Naive thymus-derived CD4-positive, alpha-beta T cell (primary cell): ENCODE data around the gene LRFN2. TPM values are rescaled to one million over a fixed set of nuclear protein-coding genes. Genes with fewer than 3 reads are reported as not detected.

ENCODE experiments used
- ATAC-seq: fragments of 150-1000 bp; cut with Tn5 transposase; 2 replicates; pipeline ENCODE4 v1.10.0; 2021; ENCODE audit warnings: mild to moderate bottlenecking, moderate library complexity
- CTCF ChIA-PET: fragments of 350-600 bp; sonication (Branson Sonifier 250); formaldehyde crosslinking; loops from one replicate; lab custom pipeline; 2021; ENCODE audit warnings: antibody characterized with exemption; lab: Charles Lee
- POLR2A ChIA-PET: fragments of 350-600 bp; sonication (Branson Sonifier 250); formaldehyde crosslinking; loops from one replicate; lab custom pipeline; 2021; ENCODE audit warnings: antibody characterized with exemption, inconsistent platforms; lab: Charles Lee
- DNase-seq, 9 donors: peaks; one replicate each; pipeline versions ENCODE4 v3.0.0 to v3.0.0-alpha.2; 2020 to 2022; ENCODE audit warnings: mixed read lengths in 1 of 9
- H3K27ac ChIP-seq: one replicate; pipeline ENCODE4 v1.7.0; 2013; ENCODE audit warnings: mild to moderate bottlenecking, low read depth, low read length, moderate library complexity
- H3K27me3 ChIP-seq, 2 donors: one replicate each; pipeline ENCODE4 v1.7.0; 2013; ENCODE audit warnings: low read length in 2 of 2, mild to moderate bottlenecking in 2 of 2, moderate library complexity in 2 of 2; ENCODE audit not compliant: control insufficient read depth in 2 of 2, insufficient read depth in 2 of 2
- H3K36me3 ChIP-seq, 3 experiments: 1 replicate in 2 of 3; 2 replicates in 1 of 3; pipeline ENCODE4 v1.7.0; 2013; ENCODE audit warnings: low read length in 3 of 3, mild to moderate bottlenecking in 3 of 3, moderate library complexity in 1 of 3; ENCODE audit not compliant: insufficient read depth in 3 of 3, control insufficient read depth in 2 of 3
- H3K4me1 ChIP-seq, 2 donors: one replicate each; pipeline ENCODE4 v1.7.0; 2013; ENCODE audit warnings: low read length in 2 of 2, mild to moderate bottlenecking in 2 of 2, moderate library complexity in 1 of 2; ENCODE audit not compliant: control insufficient read depth in 2 of 2, insufficient read depth in 2 of 2
- H3K4me3 ChIP-seq: 2 replicates; pipeline ENCODE4 v1.7.0; 2013; ENCODE audit warnings: mild to moderate bottlenecking, low read length
- H3K9me3 ChIP-seq, 3 experiments: 1 replicate in 2 of 3; 2 replicates in 1 of 3; pipeline ENCODE4 v1.7.0; 2013; ENCODE audit warnings: low read length in 3 of 3; ENCODE audit not compliant: control insufficient read depth in 2 of 3
- H3K27ac Mint-ChIP-seq, 9 donors: one replicate each; pipeline ENCODE4 v1.8.0; 2020 to 2022; ENCODE audit warnings: mixed read lengths in 9 of 9, mild to moderate bottlenecking in 8 of 9, moderate library complexity in 5 of 9, inconsistent platforms in 2 of 9
- H3K27me3 Mint-ChIP-seq, 5 donors: one replicate each; pipeline ENCODE4 v1.8.0; 2021 to 2022; ENCODE audit warnings: mixed read lengths in 5 of 5, mild to moderate bottlenecking in 1 of 5
- H3K36me3 Mint-ChIP-seq, 5 donors: one replicate each; pipeline ENCODE4 v1.8.0; 2020 to 2022; ENCODE audit warnings: mixed read lengths in 5 of 5, mild to moderate bottlenecking in 3 of 5, inconsistent platforms in 1 of 5
- H3K4me1 Mint-ChIP-seq, 7 donors: one replicate each; pipeline ENCODE4 v1.8.0; 2020 to 2022; ENCODE audit warnings: mixed read lengths in 7 of 7, mild to moderate bottlenecking in 3 of 7, inconsistent platforms in 1 of 7
- H3K4me3 Mint-ChIP-seq, 10 donors: one replicate each; pipeline ENCODE4 v1.8.0; 2020 to 2022; ENCODE audit warnings: mild to moderate bottlenecking in 10 of 10, mixed read lengths in 10 of 10, moderate library complexity in 6 of 10, inconsistent platforms in 2 of 10
- H3K9me3 Mint-ChIP-seq, 11 donors: one replicate each; pipeline ENCODE4 v1.8.0; 2020 to 2022; ENCODE audit warnings: mixed read lengths in 11 of 11, mild to moderate bottlenecking in 4 of 11, inconsistent platforms in 1 of 11, moderate library complexity in 1 of 11
- intact Hi-C, 2 donors: fragments of 100-400 bp; cut with micrococcal nuclease; formaldehyde crosslinking; loops; one replicate each; pipeline ENCODE4 v1.15.1; 2023
- polyA plus RNA-seq, 2 donors: library from polyadenylated mRNA; unstranded; fragments of 300-500 nt; fragmentation: Illumina TruSeq; gene quantifications; one replicate each; pipeline ENCODE4 v1.2.3, GENCODE V29; 2021
- total RNA-seq, 6 experiments: library from RNA in 5 of 6; stranded (reverse) in 5 of 6; gene quantifications; 1 replicate in 5 of 6; 2 replicates in 1 of 6; pipeline ENCODE4 v1.2.3 and lab custom pipeline; 2021 to 2026

The LRFN2 gene
- total and polyA plus RNA-seq, 7 experiments from 2014 or later = 0.13 to 4.6 (median 0.43) TPM; not detected in 2

DNA sequence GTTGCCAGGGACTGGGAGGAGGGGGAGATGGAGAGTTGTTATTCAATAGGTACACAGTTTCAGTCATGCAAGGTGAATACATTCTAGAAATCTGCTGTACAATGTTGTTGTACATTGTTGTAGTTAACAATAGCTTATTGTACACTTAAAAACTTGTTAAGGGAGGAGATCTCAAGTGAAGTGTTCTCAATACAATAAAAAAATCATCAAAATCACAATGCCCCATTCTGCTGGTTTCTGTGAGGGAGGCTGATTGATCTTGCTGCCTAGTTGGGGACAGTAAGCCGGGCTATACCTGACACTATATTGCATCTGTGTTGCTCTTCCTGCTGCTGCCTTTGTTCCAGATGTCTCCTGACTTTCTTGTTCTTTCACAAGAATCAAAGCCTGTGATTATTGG, 232.1 kb downstream of the LRFN2 start:
- ChIA-PET CTCF (no interaction called here), POLR2A (no interaction called here)
- intact Hi-C loops = no loop called here
- no peak overlapping the region for H3K4me3 ChIP-seq
- H3K36me3 Mint-ChIP-seq = peaks cover 0 to 4% (median 0%) of the 10 kb centered on the region in 5 donors
- no peaks in the 10 kb centered on the region for H3K9me3 Mint-ChIP-seq
- H3K27ac ChIP-seq = no peak overlapping the region
- H3K36me3 ChIP-seq = no peaks in the 10 kb centered on the region
- H3K27me3 ChIP-seq = no peaks in the 10 kb centered on the region
- H3K4me1 ChIP-seq = no peaks in the 10 kb centered on the region
- peaks cover 0 to 10% (median 6%) of the 10 kb centered on the region in 5 donors for H3K27me3 Mint-ChIP-seq
- peaks cover 0 to 10% (median 0%) of the 10 kb centered on the region in 7 donors for H3K4me1 Mint-ChIP-seq
- H3K27ac Mint-ChIP-seq = no peak overlapping the region
- H3K4me3 Mint-ChIP-seq = no peak overlapping the region
- H3K9me3 ChIP-seq = no peaks in the 10 kb centered on the region
- DNase-seq = no peak
- ATAC-seq = no peak

DNA sequence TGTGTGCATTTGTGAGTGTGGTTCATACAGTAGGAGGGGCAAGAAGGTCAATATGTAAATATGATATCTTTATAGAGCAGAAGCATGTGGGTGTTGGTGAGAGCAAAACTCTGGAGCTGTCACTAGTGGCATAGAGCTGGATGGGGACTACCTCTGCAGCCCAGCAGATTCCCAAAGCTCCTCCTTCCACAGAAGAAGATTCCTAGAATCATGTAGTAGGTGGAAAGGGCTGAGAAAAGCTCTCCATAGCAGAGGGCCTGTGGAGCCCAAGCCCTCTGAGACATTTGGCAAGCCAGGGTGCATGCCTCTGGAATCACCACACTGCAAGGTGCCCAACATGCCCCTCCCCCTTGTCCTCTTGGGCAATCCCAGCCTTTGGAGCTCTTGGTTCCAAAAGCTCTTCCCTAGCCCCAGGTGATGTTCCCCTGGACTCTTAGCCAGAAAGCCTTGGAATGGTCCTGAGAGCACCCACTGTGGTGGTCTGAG, 233.2 kb downstream of the LRFN2 start:
- no peaks in the 10 kb centered on the region for H3K27me3 Mint-ChIP-seq
- no peak overlapping the region for H3K4me3 Mint-ChIP-seq

GRCh38 chr6:40353197-40353966, 233.8 kb downstream of the LRFN2 start:
- POLR2A ChIA-PET = no interaction called here
- Mint-ChIP-seq H3K36me3 (no peaks in the 10 kb centered on the region), H3K4me1 (peaks cover 0 to 10% (median 0%) of the 10 kb centered on the region in 7 donors), H3K27ac (no peak overlapping the region), H3K27me3 (no peaks in the 10 kb centered on the region), H3K4me3 (no peak overlapping the region), H3K9me3 (no peaks in the 10 kb centered on the region)
- Histone ChIP-seq H3K36me3 (no peaks in the 10 kb centered on the region), H3K4me3 (no peak overlapping the region), H3K4me1 (no peaks in the 10 kb centered on the region), H3K9me3 (no peaks in the 10 kb centered on the region), H3K27me3 (no peaks in the 10 kb centered on the region), H3K27ac (no peak overlapping the region)
- CTCF ChIA-PET = no interaction called here
- intact Hi-C loops = no loop called here
- ATAC-seq = no peak
- DNase-seq = no peak

More for the DNA sequence above, 233.2 kb downstream of the LRFN2 start:
- Mint-ChIP-seq H3K4me1 (peaks cover 0 to 10% (median 0%) of the 10 kb centered on the region in 7 donors), H3K36me3 (peaks cover 0 to under 1% (median 0%) of the 10 kb centered on the region in 5 donors), H3K9me3 (no peaks in the 10 kb centered on the region), H3K27ac (no peak overlapping the region)
- ChIA-PET POLR2A (no interaction called here), CTCF (no interaction called here)
- no peak for ATAC-seq
- Histone ChIP-seq H3K4me1 (no peaks in the 10 kb centered on the region), H3K36me3 (no peaks in the 10 kb centered on the region), H3K9me3 (no peaks in the 10 kb centered on the region), H3K4me3 (no peak overlapping the region), H3K27me3 (no peaks in the 10 kb centered on the region), H3K27ac (no peak overlapping the region)
- no peak for DNase-seq
- intact Hi-C loops = no loop called here

GRCh38 chr6:40352527-40353170, 234.5 kb downstream of the LRFN2 start:
- no peak overlapping the region for H3K4me3 ChIP-seq
- ChIA-PET CTCF (no interaction called here), POLR2A (no interaction called here)
- H3K27me3 ChIP-seq = no peaks in the 10 kb centered on the region
- Mint-ChIP-seq H3K27ac (no peak overlapping the region), H3K4me3 (no peak overlapping the region), H3K27me3 (no peaks in the 10 kb centered on the region), H3K9me3 (no peaks in the 10 kb centered on the region), H3K4me1 (peaks cover 0 to 10% (median 0%) of the 10 kb centered on the region in 7 donors), H3K36me3 (no peaks in the 10 kb centered on the region)
- no peak for ATAC-seq
- DNase-seq = no peak
- no peaks in the 10 kb centered on the region for H3K4me1 ChIP-seq
- intact Hi-C loops = no loop called here
- no peak overlapping the region for H3K27ac ChIP-seq
- no peaks in the 10 kb centered on the region for H3K36me3 ChIP-seq
- H3K9me3 ChIP-seq = no peaks in the 10 kb centered on the region

DNA sequence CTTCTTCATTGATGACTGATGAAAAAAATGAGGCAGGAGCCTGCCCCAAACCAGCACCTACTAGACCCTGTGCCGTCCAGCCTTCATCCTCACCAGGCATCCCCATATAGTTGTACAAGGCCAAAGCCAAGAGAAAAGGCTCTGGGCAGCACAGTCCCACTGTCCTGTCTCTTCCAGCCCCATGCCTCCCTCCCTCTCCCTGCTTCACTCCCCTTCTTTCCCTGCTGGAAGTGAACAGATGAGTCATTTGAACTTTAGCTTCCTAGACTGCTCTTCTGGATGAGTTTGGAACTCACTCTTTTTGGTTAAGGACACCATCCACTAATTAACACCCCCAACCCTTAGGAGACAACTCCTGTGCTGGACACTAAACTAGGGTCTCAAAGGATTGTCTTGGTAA, 235.2 kb downstream of the LRFN2 start:
- ChIA-PET CTCF (no interaction called here), POLR2A (no interaction called here)
- Mint-ChIP-seq H3K9me3 (peaks cover 0 to under 1% (median 0%) of the 10 kb centered on the region in 11 donors), H3K27ac (no peak overlapping the region), H3K36me3 (no peaks in the 10 kb centered on the region), H3K4me3 (no peak overlapping the region), H3K27me3 (no peaks in the 10 kb centered on the region), H3K4me1 (peaks cover 0 to 8% (median 0%) of the 10 kb centered on the region in 7 donors)
- Histone ChIP-seq H3K4me3 (no peak overlapping the region), H3K27ac (no peak overlapping the region), H3K9me3 (no peaks in the 10 kb centered on the region), H3K36me3 (no peaks in the 10 kb centered on the region), H3K27me3 (no peaks in the 10 kb centered on the region), H3K4me1 (no peaks in the 10 kb centered on the region)
- ATAC-seq (no peak), DNase-seq (no peak)
- intact Hi-C loops = no loop called here

- Histone ChIP-seq H3K9me3 (no peaks in the 10 kb centered on the region), H3K36me3 (no peaks in the 10 kb centered on the region), H3K4me3 (no peak overlapping the region), H3K27me3 (no peaks in the 10 kb centered on the region), H3K27ac (no peak overlapping the region), H3K4me1 (no peaks in the 10 kb centered on the region)
- Mint-ChIP-seq H3K4me1 (peaks cover 0 to 3% (median 0%) of the 10 kb centered on the region in 7 donors), H3K9me3 (peaks cover 0 to 1% (median 0%) of the 10 kb centered on the region in 11 donors), H3K27me3 (no peaks in the 10 kb centered on the region), H3K27ac (no peak overlapping the region), H3K36me3 (no peaks in the 10 kb centered on the region), H3K4me3 (no peak overlapping the region)
- intact Hi-C loops = no loop called here
- no peak for DNase-seq
- no peak for ATAC-seq
- ChIA-PET CTCF (no interaction called here), POLR2A (no interaction called here)
Observed at GRCh38 chr6:40350747-40351217, 236.4 kb downstream of the LRFN2 start.
